Endodermal cell (in vitro differentiated cells): Measurements from ENCODE around the gene PTPRO. TPM values are rescaled to one million over a fixed set of nuclear protein-coding genes. Genes with fewer than 3 reads are reported as not detected.

Experiments used
- DNase-seq: peaks from one replicate; pipeline ENCODE4 v3.0.0-alpha.2; 2017
- H3K27ac ChIP-seq: 2 replicates; pipeline ENCODE4 v1.5.1; 2013; ENCODE audit warnings: mild to moderate bottlenecking, low read depth, low read length, moderate library complexity
- H3K27me3 ChIP-seq: 2 replicates; pipeline ENCODE4 v1.6.1; 2013; ENCODE audit warnings: mild to moderate bottlenecking, low read length, moderate library complexity; ENCODE audit not compliant: insufficient read depth, control insufficient read depth, poor library complexity, severe bottlenecking
- H3K36me3 ChIP-seq: 2 replicates; pipeline ENCODE4 v1.7.0; 2013; ENCODE audit warnings: mild to moderate bottlenecking, low read length, moderate library complexity; ENCODE audit not compliant: control insufficient read depth, insufficient read depth
- H3K4me1 ChIP-seq: one replicate; pipeline ENCODE4 v1.7.0; 2013; ENCODE audit warnings: low read length; ENCODE audit not compliant: control insufficient read depth, insufficient read depth
- H3K4me3 ChIP-seq: 2 replicates; pipeline ENCODE4 v1.5.1; 2013; ENCODE audit warnings: mild to moderate bottlenecking, low read length, moderate library complexity
- H3K9ac ChIP-seq: 2 replicates; pipeline ENCODE4 v1.6.1; 2013; ENCODE audit warnings: mild to moderate bottlenecking, low read length, moderate library complexity; ENCODE audit not compliant: poor library complexity, severe bottlenecking; ENCODE audit errors: extremely low read depth
- H3K9me3 ChIP-seq: 2 replicates; pipeline ENCODE4 v1.6.1; 2013; ENCODE audit warnings: mild to moderate bottlenecking, low read length, moderate library complexity; ENCODE audit not compliant: control insufficient read depth
- H3K27ac Mint-ChIP-seq: 2 replicates; pipeline ENCODE4 v1.8.0; 2020; ENCODE audit warnings: mixed read lengths
- H3K27me3 Mint-ChIP-seq: 2 replicates; pipeline ENCODE4 v1.8.0; 2021; ENCODE audit warnings: mild to moderate bottlenecking, mixed read lengths; ENCODE audit not compliant: insufficient read depth
- H3K36me3 Mint-ChIP-seq: 2 replicates; pipeline ENCODE4 v1.8.0; 2020; ENCODE audit warnings: low read depth, mixed read lengths
- H3K4me1 Mint-ChIP-seq: 2 replicates; pipeline ENCODE4 v1.8.0; 2020; ENCODE audit warnings: mixed read lengths
- H3K4me3 Mint-ChIP-seq: 2 replicates; pipeline ENCODE4 v1.8.0; 2020; ENCODE audit warnings: mild to moderate bottlenecking, moderate library complexity, mixed read lengths
- H3K9me3 Mint-ChIP-seq: 2 replicates; pipeline ENCODE4 v1.8.0; 2020; ENCODE audit warnings: mild to moderate bottlenecking, mixed read lengths
- WGBS, 2 experiments: methylation state at CpG; one replicate each; pipeline versions ENCODE4 v1.1.5 to v1.1.7; 2013; ENCODE audit warnings: missing lambda C conversion rate in 2 of 2, mixed read lengths in 1 of 2; ENCODE audit not compliant: insufficient coverage in 1 of 2, insufficient read length in 1 of 2; 5-methylcytosine and 5-hydroxymethylcytosine counted together
- total RNA-seq, 2 donors: library from RNA; stranded (reverse); fragmentation: NEBNext Ultra II Directional in 1 of 2; extraction: Animal tissue kit (Norgen Biotek cat#: 25700) in 1 of 2; gene quantifications; 2 replicates in 1 of 2; 3 replicates in 1 of 2; pipeline ENCODE4 v1.2.1, GENCODE V29; 2021
- TF ChIP-seq, protein P1 (sequence below): fragments of 200-600 bp; sonication (generic); conservative IDR thresholded peaks from 2 replicates; pipeline ENCODE4 v1.5.0; 2021; ENCODE audit warnings: antibody characterized with exemption, mild to moderate bottlenecking

The PTPRO gene
- total RNA-seq, 2 donors from 2014 or later: 0.31 TPM; not detected in 1

DNA sequence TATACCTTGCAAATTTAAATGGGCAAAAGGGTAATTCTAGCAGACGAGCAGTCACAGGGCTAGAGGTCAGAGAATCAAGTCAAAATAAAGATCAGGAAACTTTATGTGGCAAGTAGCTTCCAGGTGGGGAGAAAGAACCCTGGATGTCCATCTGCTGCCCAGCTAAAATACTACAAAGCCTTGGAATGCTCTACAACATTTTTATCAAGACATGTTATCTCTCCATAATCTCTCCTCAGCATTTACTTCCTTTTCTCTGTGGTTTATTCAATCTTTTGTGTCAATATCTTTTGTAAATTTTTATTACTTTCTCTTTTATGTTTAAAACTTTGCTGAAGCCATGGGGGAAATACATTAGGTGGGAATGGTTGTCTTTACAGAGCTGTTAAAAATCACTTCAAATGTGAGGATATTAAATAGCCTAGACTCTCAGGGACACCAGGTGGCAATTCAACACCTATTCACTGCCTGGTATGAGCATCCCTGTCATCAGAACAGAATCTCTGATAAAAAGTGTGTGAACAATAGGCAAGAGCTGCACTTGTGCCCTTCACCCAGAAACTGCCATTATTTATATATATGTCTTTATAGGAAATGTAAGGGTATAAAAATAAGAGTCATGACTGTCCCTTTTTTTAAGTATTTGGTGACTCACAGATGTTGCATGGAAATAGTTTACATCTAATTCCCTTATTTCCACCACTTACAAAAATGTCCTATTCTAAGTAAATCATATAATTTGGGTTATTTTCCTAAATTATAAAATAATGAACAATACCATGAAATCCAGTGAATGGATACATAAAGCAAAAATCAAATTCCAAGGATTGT lies 314.0 kb downstream of the PTPRO start:
- Mint-ChIP-seq H3K9me3 (no peaks in the 10 kb centered on the region), H3K4me3 (no peak overlapping the region), H3K36me3 (no peaks in the 10 kb centered on the region), H3K27me3 (no peaks in the 10 kb centered on the region), H3K27ac (peak overlapping the region; percentile 79), H3K4me1 (peaks cover 47% of the 10 kb centered on the region)
- no peaks in the 10 kb centered on the region for H3K9me3 ChIP-seq
- H3K4me3 ChIP-seq: no peak overlapping the region
- H3K36me3 ChIP-seq: peaks cover 5% of the 10 kb centered on the region
- peak; percentile 61 for DNase-seq
- H3K4me1 ChIP-seq: peaks cover 12% of the 10 kb centered on the region
- H3K27ac ChIP-seq: no peak overlapping the region
- TF ChIP-seq, protein P1, sequence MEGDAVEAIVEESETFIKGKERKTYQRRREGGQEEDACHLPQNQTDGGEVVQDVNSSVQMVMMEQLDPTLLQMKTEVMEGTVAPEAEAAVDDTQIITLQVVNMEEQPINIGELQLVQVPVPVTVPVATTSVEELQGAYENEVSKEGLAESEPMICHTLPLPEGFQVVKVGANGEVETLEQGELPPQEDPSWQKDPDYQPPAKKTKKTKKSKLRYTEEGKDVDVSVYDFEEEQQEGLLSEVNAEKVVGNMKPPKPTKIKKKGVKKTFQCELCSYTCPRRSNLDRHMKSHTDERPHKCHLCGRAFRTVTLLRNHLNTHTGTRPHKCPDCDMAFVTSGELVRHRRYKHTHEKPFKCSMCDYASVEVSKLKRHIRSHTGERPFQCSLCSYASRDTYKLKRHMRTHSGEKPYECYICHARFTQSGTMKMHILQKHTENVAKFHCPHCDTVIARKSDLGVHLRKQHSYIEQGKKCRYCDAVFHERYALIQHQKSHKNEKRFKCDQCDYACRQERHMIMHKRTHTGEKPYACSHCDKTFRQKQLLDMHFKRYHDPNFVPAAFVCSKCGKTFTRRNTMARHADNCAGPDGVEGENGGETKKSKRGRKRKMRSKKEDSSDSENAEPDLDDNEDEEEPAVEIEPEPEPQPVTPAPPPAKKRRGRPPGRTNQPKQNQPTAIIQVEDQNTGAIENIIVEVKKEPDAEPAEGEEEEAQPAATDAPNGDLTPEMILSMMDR: peak; percentile 38
- no peaks in the 10 kb centered on the region for H3K27me3 ChIP-seq
- 71 to 87% methylated on average over 1 of the region's 1 CpG for WGBS, 2 experiments
- no peak overlapping the region for H3K9ac ChIP-seq

DNA sequence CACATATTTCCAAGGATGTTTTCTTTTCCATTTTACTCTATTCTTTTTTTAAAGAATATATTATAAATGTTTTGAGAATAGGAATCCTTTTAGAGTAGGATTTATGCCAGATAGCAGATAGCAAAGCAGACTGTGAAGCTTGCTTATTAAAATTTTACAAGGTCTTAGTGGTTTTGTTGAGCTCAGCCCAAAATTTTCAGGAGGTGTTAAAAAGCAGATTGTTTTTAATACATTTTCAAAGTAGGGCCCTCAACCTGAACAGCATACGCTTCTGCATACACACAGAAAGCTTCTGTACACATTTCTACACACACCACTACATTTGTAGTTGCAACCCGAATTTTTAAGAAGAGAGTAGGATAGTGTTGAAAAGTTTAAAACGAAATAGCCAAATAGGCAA lies 315.9 kb downstream of the PTPRO start:
- H3K27ac Mint-ChIP-seq: peak overlapping the region; percentile 24
- no peak overlapping the region for H3K4me3 ChIP-seq
- WGBS, 2 experiments: 83% methylated on average over 1 of the region's 3 CpGs; no CpG with 5 or more reads in 1 of the 2 experiments
- no peaks in the 10 kb centered on the region for H3K27me3 Mint-ChIP-seq
- no peaks in the 10 kb centered on the region for H3K9me3 Mint-ChIP-seq
- peaks cover 5% of the 10 kb centered on the region for H3K36me3 ChIP-seq
- H3K27ac ChIP-seq: no peak overlapping the region
- no peak for DNase-seq
- H3K4me3 Mint-ChIP-seq: no peak overlapping the region
- H3K9me3 ChIP-seq: no peaks in the 10 kb centered on the region
- peaks cover 40% of the 10 kb centered on the region for H3K4me1 Mint-ChIP-seq
- no peaks in the 10 kb centered on the region for H3K27me3 ChIP-seq
- H3K4me1 ChIP-seq: peaks cover 12% of the 10 kb centered on the region
- no peaks in the 10 kb centered on the region for H3K36me3 Mint-ChIP-seq
- TF ChIP-seq, protein P1: no peak
- H3K9ac ChIP-seq: no peak overlapping the region

DNA sequence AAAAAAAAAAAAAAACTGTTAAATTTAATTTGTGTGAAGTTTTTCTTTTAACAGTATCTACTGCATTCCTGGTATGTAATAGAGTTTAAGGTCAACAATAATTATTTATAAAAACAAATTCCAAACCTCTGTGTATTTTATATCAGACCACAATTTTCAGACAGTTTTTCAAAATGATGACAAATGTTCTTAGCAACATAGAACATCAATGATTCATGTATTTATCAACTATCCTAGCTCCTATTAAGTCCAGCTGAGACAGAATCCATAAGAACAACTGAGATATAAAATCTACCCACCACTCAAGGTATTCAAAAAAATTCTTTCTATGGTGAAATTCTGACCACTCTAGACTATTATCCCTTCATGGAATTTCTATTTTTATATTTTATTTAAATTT lies 322.4 kb downstream of the PTPRO start:
- Mint-ChIP-seq H3K4me1 (peaks cover 11% of the 10 kb centered on the region), H3K9me3 (peaks cover 3% of the 10 kb centered on the region), H3K36me3 (peaks cover 11% of the 10 kb centered on the region), H3K4me3 (no peak overlapping the region), H3K27ac (no peak overlapping the region), H3K27me3 (no peaks in the 10 kb centered on the region)
- no peak overlapping the region for H3K27ac ChIP-seq
- peaks cover 5% of the 10 kb centered on the region for H3K4me1 ChIP-seq
- peaks cover 3% of the 10 kb centered on the region for H3K36me3 ChIP-seq
- no peak overlapping the region for H3K9ac ChIP-seq
- H3K4me3 ChIP-seq: no peak overlapping the region
- peaks cover 14% of the 10 kb centered on the region for H3K9me3 ChIP-seq
- TF ChIP-seq, protein P1: no peak
- no peaks in the 10 kb centered on the region for H3K27me3 ChIP-seq
- no peak for DNase-seq
